ENCODE data around the gene GALM. TPM values are rescaled to one million over a fixed set of nuclear protein-coding genes. Genes with fewer than 3 reads are reported as not detected.

The GALM gene
- total and polyA plus RNA-seq, 2 of the 8 experiments (the other 6 are each of a cell fraction or from before 2014, with no cell fraction given) = 9.9 to 13.1 TPM

- TF ChIP-seq CTCF (IDR thresholded peaks at IDR 0.05; ENCODE audit: control extremely low read depth in 1 of 3, insufficient read depth in 1 of 3, low read depth in 1 of 3, low read length in 3 of 3) (no peak), TAF1 (IDR thresholded peaks at IDR 0.05; ENCODE audit: low read depth, low read length) (no peak)
Measured at GRCh38 chr2:38720613-38721241, 54.8 kb downstream of the GALM start (continued).
